Stomach (tissue), 4 donors: ENCODE results near the gene COMTD1.

ENCODE experiments used
- CTCF ChIP-seq, 7 experiments: fragments of 450-650 bp in 4 of 7; fragments of 200-600 bp in 3 of 7; sonication (generic) in 3 of 7; IDR thresholded peaks; one replicate each; pipeline ENCODE4 v1.5.1; 2016 to 2019; ENCODE audit warnings: antibody characterized with exemption in 7 of 7, control low read depth in 2 of 7, mild to moderate bottlenecking in 1 of 7
- EP300 ChIP-seq: sonication (generic); formaldehyde crosslinking; IDR thresholded peaks from one replicate; pipeline ENCODE4 v1.6.1; 2017; ENCODE audit warnings: antibody characterized with exemption
- POLR2A ChIP-seq, 4 donors: fragments of 450-650 bp; IDR thresholded peaks; one replicate each; pipeline ENCODE4 v1.6.1; 2016; ENCODE audit warnings: antibody characterized with exemption in 4 of 4, control low read depth in 2 of 4, mild to moderate bottlenecking in 1 of 4, moderate library complexity in 1 of 4
- POLR2AphosphoS5 ChIP-seq, 3 donors: sonication (generic); formaldehyde crosslinking; IDR thresholded peaks; one replicate each; pipeline ENCODE4 v1.6.1; 2016; ENCODE audit warnings: antibody characterized with exemption in 3 of 3

- TF ChIP-seq CTCF (IDR thresholded peaks at IDR 0.05) (no peak), POLR2A (IDR thresholded peaks at IDR 0.05) (no peak), POLR2AphosphoS5 (IDR thresholded peaks at IDR 0.05) (no peak), EP300 (no peak)
Measured at GRCh38 chr10:75254739-75255138, 19.0 kb upstream of the COMTD1 start.
